Posterior vena cava (tissue), 2 donors: ENCODE results near the gene GGCT. TPM values are rescaled to one million over a fixed set of nuclear protein-coding genes. Genes with fewer than 3 reads are reported as not detected.
"Not testable (repeated sequence)": the region's sequence is repeated elsewhere in the genome, so short reads cannot be mapped to it uniquely, and the experiment has no call there.

Source experiments
- DNase-seq: peaks from one replicate; pipeline ENCODE4 v3.0.0-alpha.2; 2020; ENCODE audit warnings: low spot score
- intact Hi-C, 2 donors: fragments of 100-400 bp; cut with DNase I; formaldehyde crosslinking; loops; one replicate each; pipeline versions ENCODE4 v1.14.1 to v1.14.2; 2022 to 2023
- total RNA-seq, 2 donors: library from RNA; stranded (reverse); fragmentation: NEBNext Ultra II Directional; extraction: Animal tissue kit (Norgen Biotek cat#: 25700); gene quantifications; one replicate each; pipeline ENCODE4 v1.2.1, GENCODE V29; 2021
- donor health status: DM: yes; HTN: yes; CAD: no.
- donor health status: DM: yes; HTN: yes; CAD: no.

Gene GGCT
- total RNA-seq, 2 donors from 2014 or later, result 19.9 to 22.5 TPM

GRCh38 chr7:30491417-30491816 lies 13.2 kb downstream of the GGCT start:
- intact Hi-C loops, result no loop called here
- no peak for DNase-seq

GRCh38 chr7:30487371-30487770 lies 17.3 kb downstream of the GGCT start:
- intact Hi-C loops, result no loop called here
- DNase-seq, result no peak

DNA sequence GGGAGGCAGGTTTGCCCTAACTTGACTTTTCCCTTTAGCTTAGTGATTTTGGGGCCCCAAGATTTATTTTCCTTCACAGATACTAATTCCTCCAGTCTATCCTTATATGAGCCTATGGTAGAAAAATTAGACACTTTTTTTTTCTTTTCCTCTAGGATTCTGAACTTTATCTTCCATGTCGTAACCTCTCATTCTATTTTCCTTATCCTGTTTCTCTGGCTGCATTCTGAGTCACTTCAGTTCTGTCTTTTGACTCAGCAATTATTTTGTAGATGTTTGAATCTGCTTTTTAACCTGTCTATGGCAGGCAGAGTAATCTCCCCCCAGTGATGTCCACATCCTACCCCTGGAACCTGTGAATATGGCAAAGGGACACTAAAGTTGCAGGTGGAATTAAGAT lies 19.0 kb downstream of the GGCT start:
- DNase-seq, result no peak
- intact Hi-C loops, result no loop called here

- DNase-seq, intact Hi-C loops: not testable (repeated sequence)
Observed at GRCh38 chr7:30481416-30481815, 23.2 kb downstream of the GGCT start.

DNA sequence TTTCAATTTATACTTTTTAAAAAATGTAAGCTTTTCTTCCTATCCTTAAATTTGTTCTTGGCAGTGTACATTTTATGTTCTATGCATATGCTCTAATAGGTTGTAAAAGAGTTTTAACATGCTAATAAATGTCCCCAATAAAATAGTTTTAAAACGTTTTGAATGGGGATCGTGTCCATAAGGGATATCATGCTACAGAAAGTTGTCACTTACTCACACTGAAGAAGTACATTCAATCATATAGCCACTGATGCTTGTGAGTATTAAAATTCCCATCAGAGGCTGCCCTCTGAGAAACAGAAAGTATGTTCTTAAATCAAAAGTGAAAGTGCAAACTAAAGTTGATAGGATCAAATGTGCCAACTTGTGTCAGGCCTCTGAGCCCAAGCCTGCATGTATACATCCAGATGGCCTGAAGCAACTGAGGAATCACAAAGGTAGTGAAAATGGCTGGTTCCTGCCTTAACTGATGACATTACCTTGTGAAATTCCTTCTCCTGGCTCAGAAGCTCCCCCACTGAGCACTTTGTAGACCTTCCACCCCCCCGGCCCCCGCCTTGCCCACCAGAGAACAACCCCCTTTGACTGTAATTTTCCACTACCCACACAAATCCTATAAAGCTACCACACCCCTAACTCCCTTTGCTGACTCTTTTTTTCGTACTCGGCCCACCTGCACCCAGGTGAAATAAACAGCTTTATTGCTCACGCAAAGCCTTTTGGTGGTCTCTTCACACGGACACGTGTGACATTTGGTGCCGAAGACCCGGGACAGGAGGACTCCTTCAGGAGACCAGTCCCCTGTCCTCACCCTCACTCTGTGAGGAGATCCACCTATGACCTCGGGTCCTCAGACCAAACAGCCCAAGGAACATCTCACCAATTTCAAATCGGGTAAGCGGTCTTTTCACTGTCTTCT lies 25.2 kb downstream of the GGCT start:
- intact Hi-C loops, result no loop called here
- no peak for DNase-seq

- DNase-seq, result peak; percentile 92
- intact Hi-C loops, result no loop called here
Observed at GRCh38 chr7:30478349-30479201, 26.1 kb downstream of the GGCT start, which contains the start of gene NOD1. Gene NOD1 (minus strand): TSS chr7:30478784. CDS start chr7:30456921, 21,863 bp downstream.

DNA sequence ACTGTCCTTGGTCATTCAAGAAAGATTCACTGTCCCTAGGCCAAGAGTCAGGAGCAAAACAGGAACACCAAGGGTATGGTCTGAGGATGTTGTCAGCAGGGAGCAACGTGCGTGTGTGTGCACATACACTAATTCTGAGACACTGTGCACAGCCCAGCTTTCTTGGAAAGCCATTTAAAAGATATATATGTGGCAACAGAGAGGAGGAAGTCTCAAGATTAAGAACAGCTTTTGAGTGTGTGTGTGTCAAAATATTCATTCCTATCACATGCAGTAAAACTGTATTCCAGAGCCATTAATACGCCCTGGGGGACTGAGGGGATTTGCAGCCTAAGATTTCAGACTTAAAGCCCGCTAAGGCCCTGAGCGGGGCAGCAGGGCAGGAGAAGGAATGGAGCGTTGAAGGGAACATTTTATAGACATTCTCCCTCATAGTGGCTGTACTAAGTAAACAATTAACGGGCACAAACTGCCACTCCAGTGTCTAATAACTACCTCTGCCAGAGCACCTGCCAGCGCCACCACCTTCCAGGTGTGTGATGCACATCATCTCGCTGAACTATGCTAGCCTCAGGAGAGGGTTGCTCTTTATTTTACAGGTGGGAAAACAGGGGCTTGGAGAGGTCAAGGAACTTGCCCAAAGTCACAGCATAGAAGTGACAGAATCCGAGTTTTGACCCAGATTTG lies 28.0 kb downstream of the GGCT start:
- intact Hi-C loops, result no loop called here
- no peak for DNase-seq

GRCh38 chr7:30475580-30475979 lies 29.0 kb downstream of the GGCT start:
- intact Hi-C loops, result no loop called here
- DNase-seq, result no peak

GRCh38 chr7:30474893-30475292 lies 29.7 kb downstream of the GGCT start:
- intact Hi-C loops, result no loop called here
- DNase-seq, result no peak

DNA sequence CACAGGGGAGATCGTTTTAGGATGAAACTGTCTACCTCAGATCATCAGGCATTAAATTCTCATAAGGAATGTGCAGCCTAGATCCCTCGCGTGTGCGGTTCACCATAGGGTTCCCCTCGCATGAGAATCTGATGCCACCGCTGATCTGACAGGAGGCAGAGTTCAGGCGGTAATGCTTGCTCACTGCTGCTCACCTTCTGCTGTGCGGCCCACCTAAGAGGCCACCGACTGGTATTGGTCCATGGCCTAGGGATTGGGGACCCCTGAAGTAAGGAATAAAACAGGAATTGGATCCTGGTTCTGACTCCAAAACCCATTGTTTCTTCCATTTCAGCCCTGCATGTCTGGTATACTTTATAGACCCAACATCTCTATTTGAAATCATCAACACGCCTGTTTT lies 30.1 kb downstream of the GGCT start:
- no peak for DNase-seq
- intact Hi-C loops, result no loop called here

- intact Hi-C loops, result no loop called here
Observed at GRCh38 chr7:30473903-30474302, 30.7 kb downstream of the GGCT start.

GRCh38 chr7:30472784-30473775 lies 31.5 kb downstream of the GGCT start:
- DNase-seq, result no peak
- intact Hi-C loops, result no loop called here

More at GRCh38 chr7:30473903-30474302, 30.7 kb downstream of the GGCT start:
- no peak for DNase-seq

GRCh38 chr7:30472081-30472783 lies 32.4 kb downstream of the GGCT start:
- no peak for DNase-seq
- intact Hi-C loops, result no loop called here

- DNase-seq, result no peak
- intact Hi-C loops, result no loop called here
Observed at GRCh38 chr7:30471205-30471604, 33.4 kb downstream of the GGCT start.

GRCh38 chr7:30470771-30471170 lies 33.9 kb downstream of the GGCT start:
- no peak for DNase-seq
- intact Hi-C loops, result no loop called here

DNA sequence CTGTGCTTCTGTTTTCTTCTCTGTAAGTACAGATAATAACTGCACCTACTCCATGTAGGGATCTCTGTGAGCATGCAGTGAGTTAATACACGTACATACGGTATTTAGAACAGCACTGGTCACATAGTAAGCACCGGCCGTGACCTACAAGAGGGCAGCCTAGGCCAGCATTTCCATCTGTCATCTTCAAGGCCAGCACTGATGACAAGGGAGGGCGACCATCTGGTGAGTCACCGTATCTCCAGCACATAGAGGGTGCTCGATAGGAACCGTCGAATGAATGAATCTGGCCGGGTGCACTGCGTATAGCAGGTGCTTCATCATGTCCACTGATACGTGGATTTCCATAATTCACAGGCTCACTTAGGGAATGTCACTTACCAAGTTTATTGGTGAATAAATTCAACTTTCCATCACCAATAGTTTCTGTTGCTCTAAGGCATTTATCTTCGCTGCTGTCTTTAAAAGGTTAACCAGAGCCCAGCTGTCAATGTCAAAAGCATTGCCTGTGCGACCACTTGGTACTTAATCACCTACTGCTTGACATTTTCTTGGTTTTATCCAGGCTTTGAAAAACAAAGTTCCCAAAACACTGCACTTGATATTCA lies 34.4 kb downstream of the GGCT start:
- DNase-seq, result no peak
- intact Hi-C loops, result no loop called here

DNA sequence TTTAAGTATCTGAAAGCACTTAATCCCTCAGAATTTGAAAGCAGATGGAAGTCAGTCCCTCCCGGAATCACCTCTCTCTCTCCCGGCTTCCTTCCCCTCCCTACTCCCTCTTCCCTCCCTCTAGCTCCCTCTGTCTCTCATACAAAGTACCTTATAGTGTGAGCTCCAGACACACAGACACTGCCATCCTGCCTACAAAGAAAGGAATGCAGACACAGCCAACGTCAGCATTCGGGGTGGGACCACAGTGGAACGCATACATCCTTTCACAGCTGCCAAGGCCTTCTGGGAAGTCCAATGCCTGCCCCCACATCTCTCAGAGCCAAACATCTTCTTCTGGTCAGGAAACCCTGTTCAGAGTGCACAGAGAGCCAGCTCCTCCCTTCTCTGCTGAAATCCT lies 35.3 kb downstream of the GGCT start:
- DNase-seq, result peak; percentile 96
- intact Hi-C loops, result no loop called here
